ENCODE data around the gene CAPRIN2. TPM values are rescaled to one million over a fixed set of nuclear protein-coding genes. Genes with fewer than 3 reads are reported as not detected.

The CAPRIN2 gene
- total and polyA plus RNA-seq, 2 of the 8 experiments (the other 6 are each of a cell fraction or from before 2014, with no cell fraction given): 24.8 to 52.0 TPM

GRCh38 chr12:30764251-30764650 lies 9.5 kb upstream of the CAPRIN2 start (continued):
- TF ChIP-seq BACH1 (IDR thresholded peaks at IDR 0.05; ENCODE audit: low read length) (no peak), HDAC2 (IDR thresholded peaks at IDR 0.05; ENCODE audit: borderline replicate concordance in 1 of 2, low read depth in 2 of 2, low read length in 2 of 2) (no peak)

All from H1 (cell line).